ENCODE measurements around the gene ADSS1.

The ADSS1 gene

GRCh38 chr14:104769324-104770071 lies 45.5 kb downstream of the ADSS1 start:
- DNase-seq (ENCODE audit: low spot score) = no peak

- no peak for DNase-seq (ENCODE audit: low spot score)
Measured at GRCh38 chr14:104770072-104770579, 46.1 kb downstream of the ADSS1 start.

- no peak for DNase-seq (ENCODE audit: low spot score)
Measured at GRCh38 chr14:104770851-104771272, 46.8 kb downstream of the ADSS1 start.

- no peak for DNase-seq (ENCODE audit: low spot score)
Measured at GRCh38 chr14:104771374-104771773, 47.3 kb downstream of the ADSS1 start.

- no peak for DNase-seq (ENCODE audit: low spot score)
Measured at GRCh38 chr14:104771918-104772706, 48.1 kb downstream of the ADSS1 start.

- no peak for DNase-seq (ENCODE audit: low spot score)
Measured at GRCh38 chr14:104772707-104773504, 48.9 kb downstream of the ADSS1 start.

- no peak for DNase-seq (ENCODE audit: low spot score)
Measured at GRCh38 chr14:104773505-104774452, 49.8 kb downstream of the ADSS1 start.

- no peak for DNase-seq (ENCODE audit: low spot score)
Measured at GRCh38 chr14:104774453-104775072, 50.5 kb downstream of the ADSS1 start.

- DNase-seq (ENCODE audit: low spot score) = no peak
Measured at GRCh38 chr14:104775073-104775489, 51.1 kb downstream of the ADSS1 start.

GRCh38 chr14:104776481-104776880 lies 52.5 kb downstream of the ADSS1 start:
- no peak for DNase-seq (ENCODE audit: low spot score)

- no peak for DNase-seq (ENCODE audit: low spot score)
Measured at GRCh38 chr14:104776961-104777807, 53.2 kb downstream of the ADSS1 start.

GRCh38 chr14:104777808-104778249 lies 53.8 kb downstream of the ADSS1 start:
- no peak for DNase-seq (ENCODE audit: low spot score)

GRCh38 chr14:104778694-104779331 lies 54.8 kb downstream of the ADSS1 start:
- no peak for DNase-seq (ENCODE audit: low spot score)

- no peak for DNase-seq (ENCODE audit: low spot score)
Measured at GRCh38 chr14:104779776-104780512, 55.9 kb downstream of the ADSS1 start.

GRCh38 chr14:104780513-104781030 lies 56.5 kb downstream of the ADSS1 start:
- no peak for DNase-seq (ENCODE audit: low spot score)

- no peak for DNase-seq (ENCODE audit: low spot score)
Measured at GRCh38 chr14:104781271-104782077, 57.4 kb downstream of the ADSS1 start.

GRCh38 chr14:104782086-104782807 lies 58.2 kb downstream of the ADSS1 start:
- DNase-seq (ENCODE audit: low spot score) = no peak

Data from AG08396 (cell line).